Activated CD8-positive, alpha-beta T cell treated with anti-CD3 and anti-CD28 coated beads for 36 hours (primary cell): Measurements from ENCODE around the gene ALCAM. TPM values are rescaled to one million over a fixed set of nuclear protein-coding genes. Genes with fewer than 3 reads are reported as not detected.

ENCODE experiments used
- ATAC-seq: fragments of 200-7000 bp; cut with Tn5 transposase; one replicate; pipeline ENCODE4 v1.10.0; 2021; ENCODE audit warnings: mild to moderate bottlenecking, moderate library complexity
- CTCF ChIA-PET: fragments of 350-600 bp; sonication (Branson Sonifier 250); formaldehyde crosslinking; loops from one replicate; lab custom pipeline; 2021; ENCODE audit warnings: antibody characterized with exemption; lab: Charles Lee
- POLR2A ChIA-PET: fragments of 350-600 bp; sonication (Branson Sonifier 250); formaldehyde crosslinking; loops from one replicate; lab custom pipeline; 2021; ENCODE audit warnings: antibody characterized with exemption; lab: Charles Lee
- DNase-seq: peaks from one replicate; pipeline ENCODE4 v3.0.0-alpha.2; 2020
- H3K27ac Mint-ChIP-seq: one replicate; pipeline ENCODE4 v1.8.0; 2021; ENCODE audit warnings: mild to moderate bottlenecking, mixed read lengths
- H3K27me3 Mint-ChIP-seq: one replicate; pipeline ENCODE4 v1.8.0; 2021; ENCODE audit warnings: mixed read lengths
- H3K36me3 Mint-ChIP-seq: one replicate; pipeline ENCODE4 v1.8.0; 2021; ENCODE audit warnings: low read depth, mixed read lengths
- H3K4me1 Mint-ChIP-seq: one replicate; pipeline ENCODE4 v1.8.0; 2021; ENCODE audit warnings: low read depth, mixed read lengths
- H3K4me3 Mint-ChIP-seq: one replicate; pipeline ENCODE4 v1.8.0; 2021; ENCODE audit warnings: mild to moderate bottlenecking, moderate library complexity, mixed read lengths
- H3K9me3 Mint-ChIP-seq: one replicate; pipeline ENCODE4 v1.8.0; 2021; ENCODE audit warnings: mixed read lengths
- intact Hi-C: fragments of 100-400 bp; cut with micrococcal nuclease; formaldehyde crosslinking; loops from one replicate; pipeline ENCODE4 v1.10.0; 2022
- total RNA-seq, 2 experiments: library from RNA; stranded (reverse); gene quantifications; one replicate each; pipeline ENCODE4 v1.2.3, GENCODE V29; 2021
- TF ChIP-seq, protein P1 (sequence below): fragments of 200-600 bp; IDR thresholded peaks from one replicate; pipeline ENCODE4 v1.8.0; 2022; ENCODE audit warnings: antibody characterized with exemption, mild to moderate bottlenecking

Gene ALCAM
- total RNA-seq, 2 experiments from 2014 or later, result 13.9 to 14.5 TPM

DNA sequence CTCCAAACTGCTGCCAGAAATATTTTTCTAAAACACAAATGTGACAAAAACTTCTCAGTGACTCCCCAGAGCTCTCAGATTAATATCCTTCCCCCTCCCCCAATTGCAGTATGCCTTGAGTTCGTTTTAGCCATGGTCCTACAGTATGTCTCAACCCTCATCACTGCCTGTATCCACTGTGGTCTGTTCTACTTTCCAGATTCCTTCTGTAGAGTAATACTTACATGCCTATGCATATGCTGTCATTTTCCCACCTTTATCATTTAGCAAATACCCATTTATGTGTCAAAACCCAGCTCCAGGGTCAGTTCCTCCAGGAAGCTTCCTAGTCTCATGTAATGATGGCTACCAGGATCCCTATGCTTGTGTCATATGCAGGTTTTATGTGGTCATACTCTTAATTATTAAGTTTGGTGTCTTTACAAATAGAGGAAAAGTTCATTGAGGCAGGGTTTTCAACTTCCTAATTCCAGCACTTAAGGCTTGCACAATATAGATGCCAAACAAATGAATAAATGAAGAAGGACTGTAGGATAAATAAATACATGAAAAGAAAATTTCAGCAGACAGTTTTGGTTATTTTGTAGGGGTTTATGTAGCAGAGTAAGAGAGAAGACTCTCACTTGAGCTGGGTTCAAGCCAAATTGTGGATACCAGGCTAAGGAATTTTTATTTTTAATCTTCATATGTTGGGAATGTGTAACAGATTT is 170.8 kb downstream of the ALCAM start:
- CTCF ChIA-PET, result no interaction called here

DNA sequence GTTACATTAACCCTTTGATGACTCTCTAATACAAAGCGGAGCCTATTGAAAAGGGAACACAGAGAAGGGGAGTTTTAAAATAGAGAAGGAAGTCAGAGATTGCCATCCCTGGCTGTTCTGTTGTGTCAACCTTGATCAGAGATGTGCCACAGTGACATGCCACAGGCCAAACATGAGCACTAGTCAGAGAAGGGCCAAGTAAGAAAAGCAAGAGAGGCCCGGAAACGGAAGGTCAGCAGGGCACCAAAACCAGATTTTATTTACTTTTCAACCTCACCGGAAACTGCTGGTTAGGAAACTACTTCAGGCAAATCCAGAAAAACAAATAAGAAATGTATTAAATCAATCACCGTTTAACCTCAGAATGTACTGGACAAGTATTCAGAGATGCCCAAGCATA is 171.8 kb downstream of the ALCAM start:
- H3K9me3 Mint-ChIP-seq, result no peaks in the 10 kb centered on the region
- TF ChIP-seq, protein P1, sequence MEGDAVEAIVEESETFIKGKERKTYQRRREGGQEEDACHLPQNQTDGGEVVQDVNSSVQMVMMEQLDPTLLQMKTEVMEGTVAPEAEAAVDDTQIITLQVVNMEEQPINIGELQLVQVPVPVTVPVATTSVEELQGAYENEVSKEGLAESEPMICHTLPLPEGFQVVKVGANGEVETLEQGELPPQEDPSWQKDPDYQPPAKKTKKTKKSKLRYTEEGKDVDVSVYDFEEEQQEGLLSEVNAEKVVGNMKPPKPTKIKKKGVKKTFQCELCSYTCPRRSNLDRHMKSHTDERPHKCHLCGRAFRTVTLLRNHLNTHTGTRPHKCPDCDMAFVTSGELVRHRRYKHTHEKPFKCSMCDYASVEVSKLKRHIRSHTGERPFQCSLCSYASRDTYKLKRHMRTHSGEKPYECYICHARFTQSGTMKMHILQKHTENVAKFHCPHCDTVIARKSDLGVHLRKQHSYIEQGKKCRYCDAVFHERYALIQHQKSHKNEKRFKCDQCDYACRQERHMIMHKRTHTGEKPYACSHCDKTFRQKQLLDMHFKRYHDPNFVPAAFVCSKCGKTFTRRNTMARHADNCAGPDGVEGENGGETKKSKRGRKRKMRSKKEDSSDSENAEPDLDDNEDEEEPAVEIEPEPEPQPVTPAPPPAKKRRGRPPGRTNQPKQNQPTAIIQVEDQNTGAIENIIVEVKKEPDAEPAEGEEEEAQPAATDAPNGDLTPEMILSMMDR, result no peak

More for the DNA sequence above, 170.8 kb downstream of the ALCAM start:
- Mint-ChIP-seq H3K36me3 (peaks cover 5% of the 10 kb centered on the region), H3K4me3 (no peak overlapping the region), H3K4me1 (no peaks in the 10 kb centered on the region), H3K27ac (no peak overlapping the region), H3K9me3 (no peaks in the 10 kb centered on the region), H3K27me3 (no peaks in the 10 kb centered on the region)
- ATAC-seq (no peak), DNase-seq (no peak)
- intact Hi-C loops, result no loop called here
- TF ChIP-seq, protein P1, result no peak
- POLR2A ChIA-PET, result no interaction called here

GRCh38 chr3:105539897-105540296 is 173.2 kb downstream of the ALCAM start:
- ChIA-PET CTCF (no interaction called here), POLR2A (interaction anchor here (0.7 kb wide), 1 partner anchor 103 kb away, joined by 3 read pairs; no protein-coding TSS in a partner anchor)
- intact Hi-C loops, result no loop called here

More for the DNA sequence above, 171.8 kb downstream of the ALCAM start:
- no peak for DNase-seq
- no peak overlapping the region for H3K4me3 Mint-ChIP-seq
- intact Hi-C loops, result no loop called here
- H3K36me3 Mint-ChIP-seq, result peaks cover 5% of the 10 kb centered on the region
- CTCF ChIA-PET, result no interaction called here
- POLR2A ChIA-PET, result no interaction called here
- H3K4me1 Mint-ChIP-seq, result no peaks in the 10 kb centered on the region
- H3K27me3 Mint-ChIP-seq, result no peaks in the 10 kb centered on the region
- H3K27ac Mint-ChIP-seq, result no peak overlapping the region
- ATAC-seq, result no peak

GRCh38 chr3:105542282-105543019 is 175.7 kb downstream of the ALCAM start:
- H3K27ac Mint-ChIP-seq, result no peak overlapping the region
- peaks cover 8% of the 10 kb centered on the region for H3K36me3 Mint-ChIP-seq
- no peaks in the 10 kb centered on the region for H3K4me1 Mint-ChIP-seq
- no peak for DNase-seq
- ChIA-PET POLR2A (interaction anchor here (1.4 kb wide), 1 partner anchor 14 kb away, joined by 3 read pairs; no protein-coding TSS in a partner anchor), CTCF (no interaction called here)
- no peak overlapping the region for H3K4me3 Mint-ChIP-seq
- no peaks in the 10 kb centered on the region for H3K9me3 Mint-ChIP-seq
- TF ChIP-seq, protein P1, result no peak
- ATAC-seq, result no peak
- no peaks in the 10 kb centered on the region for H3K27me3 Mint-ChIP-seq
- intact Hi-C loops, result no loop called here

More at GRCh38 chr3:105539897-105540296, 173.2 kb downstream of the ALCAM start:
- DNase-seq (no peak), ATAC-seq (no peak)
- Mint-ChIP-seq H3K4me3 (no peak overlapping the region), H3K27ac (no peak overlapping the region), H3K36me3 (peaks cover 8% of the 10 kb centered on the region), H3K27me3 (no peaks in the 10 kb centered on the region), H3K4me1 (no peaks in the 10 kb centered on the region), H3K9me3 (no peaks in the 10 kb centered on the region)
- TF ChIP-seq, protein P1, result no peak

- TF ChIP-seq, protein P1, result no peak
- Mint-ChIP-seq H3K36me3 (peaks cover 7% of the 10 kb centered on the region), H3K4me1 (no peaks in the 10 kb centered on the region), H3K4me3 (no peak overlapping the region), H3K27me3 (no peaks in the 10 kb centered on the region), H3K9me3 (no peaks in the 10 kb centered on the region), H3K27ac (no peak overlapping the region)
- DNase-seq (no peak), ATAC-seq (no peak)
- intact Hi-C loops, result no loop called here
- ChIA-PET POLR2A (no interaction called here), CTCF (no interaction called here)
Observed at GRCh38 chr3:105545051-105545450, 178.3 kb downstream of the ALCAM start.
